ENCODE results near the gene AURKA. TPM values are rescaled to one million over a fixed set of nuclear protein-coding genes. Genes with fewer than 3 reads are reported as not detected.

Gene AURKA
- total RNA-seq, 1 donor from 2014 or later = 9.6 TPM

- Mint-ChIP-seq H3K4me1 (ENCODE audit: low read depth) (no peaks in the 10 kb centered on the region), H3K27ac (ENCODE audit: unreplicated experiment) (no peak overlapping the region), H3K9me3 (ENCODE audit: low read depth) (no peaks in the 10 kb centered on the region), H3K36me3 (ENCODE audit: low read depth) (no peaks in the 10 kb centered on the region), H3K27me3 (ENCODE audit: low read depth) (peaks cover 26% of the 10 kb centered on the region), H3K4me3 (ENCODE audit: unreplicated experiment) (no peak overlapping the region)
- no peak for TF ChIP-seq CTCF (IDR thresholded peaks at IDR 0.05)
- DNase-seq (ENCODE audit: low spot score) = no peak
These were observed 38.7 kb downstream of the AURKA start for GRCh38 chr20:56353356-56353755.

- Mint-ChIP-seq H3K9me3 (ENCODE audit: low read depth) (no peaks in the 10 kb centered on the region), H3K27me3 (ENCODE audit: low read depth) (peaks cover 35% of the 10 kb centered on the region), H3K4me3 (ENCODE audit: unreplicated experiment) (no peak overlapping the region), H3K27ac (ENCODE audit: unreplicated experiment) (no peak overlapping the region), H3K4me1 (ENCODE audit: low read depth) (no peaks in the 10 kb centered on the region), H3K36me3 (ENCODE audit: low read depth) (no peaks in the 10 kb centered on the region)
- TF ChIP-seq CTCF (IDR thresholded peaks at IDR 0.05) = no peak
- DNase-seq (ENCODE audit: low spot score) = no peak
These were observed 39.5 kb downstream of the AURKA start for GRCh38 chr20:56352345-56353055.

GRCh38 chr20:56350842-56351241 lies 41.2 kb downstream of the AURKA start:
- no peaks in the 10 kb centered on the region for H3K36me3 Mint-ChIP-seq (ENCODE audit: low read depth)
- no peaks in the 10 kb centered on the region for H3K9me3 Mint-ChIP-seq (ENCODE audit: low read depth)
- DNase-seq (ENCODE audit: low spot score) = no peak

DNA sequence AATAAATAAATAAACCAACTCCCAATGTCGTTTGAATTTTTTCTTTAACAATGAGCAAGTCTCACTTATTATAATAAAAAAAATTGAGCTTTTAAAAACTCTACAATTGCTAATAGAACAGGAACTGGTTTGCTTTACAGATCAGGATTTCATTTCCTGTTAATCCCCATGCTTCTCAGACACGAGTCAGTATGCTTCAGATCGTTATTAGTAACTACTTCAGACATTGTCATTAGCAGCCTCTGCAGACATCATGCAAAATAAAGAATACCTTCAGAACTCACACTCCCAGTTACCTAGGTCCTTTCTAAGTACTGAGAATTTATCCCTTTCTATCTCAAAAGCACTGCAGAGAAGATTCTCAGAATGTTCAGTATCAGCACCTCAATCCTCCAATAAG lies 43.3 kb downstream of the AURKA start:
- no peaks in the 10 kb centered on the region for H3K9me3 Mint-ChIP-seq (ENCODE audit: low read depth)
- DNase-seq (ENCODE audit: low spot score) = no peak
- no peaks in the 10 kb centered on the region for H3K36me3 Mint-ChIP-seq (ENCODE audit: low read depth)
- H3K27ac Mint-ChIP-seq (ENCODE audit: unreplicated experiment) = no peak overlapping the region
- peaks cover 58% of the 10 kb centered on the region for H3K27me3 Mint-ChIP-seq (ENCODE audit: low read depth)
- peaks cover 4% of the 10 kb centered on the region for H3K4me1 Mint-ChIP-seq (ENCODE audit: low read depth)
- no peak for TF ChIP-seq CTCF (IDR thresholded peaks at IDR 0.05)
- H3K4me3 Mint-ChIP-seq (ENCODE audit: unreplicated experiment) = no peak overlapping the region

More at GRCh38 chr20:56350842-56351241, 41.2 kb downstream of the AURKA start:
- Mint-ChIP-seq H3K4me1 (ENCODE audit: low read depth) (no peaks in the 10 kb centered on the region), H3K27ac (ENCODE audit: unreplicated experiment) (no peak overlapping the region), H3K4me3 (ENCODE audit: unreplicated experiment) (no peak overlapping the region), H3K27me3 (ENCODE audit: low read depth) (peaks cover 43% of the 10 kb centered on the region)
- no peak for TF ChIP-seq CTCF (IDR thresholded peaks at IDR 0.05)

DNA sequence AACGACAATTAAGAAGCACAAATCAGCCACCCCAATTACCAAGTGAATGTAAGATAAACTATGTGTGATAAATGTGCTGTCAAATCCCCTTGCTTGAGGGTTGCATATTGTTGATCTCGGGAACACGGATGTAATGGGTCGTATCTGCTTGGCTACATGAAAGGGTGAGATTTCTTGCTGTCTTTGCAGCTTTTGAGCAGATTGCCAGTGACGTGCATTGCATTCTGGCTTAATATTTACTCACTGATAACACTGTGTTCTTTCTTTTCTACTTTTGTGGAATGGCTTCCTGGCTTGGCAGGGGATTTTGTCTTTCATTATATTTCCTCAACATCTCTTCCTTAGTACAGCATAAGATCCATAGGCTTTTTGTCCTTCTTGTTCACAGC lies 43.7 kb downstream of the AURKA start:
- no peak for DNase-seq (ENCODE audit: low spot score)
- no peak for TF ChIP-seq CTCF (IDR thresholded peaks at IDR 0.05)
- Mint-ChIP-seq H3K27ac (ENCODE audit: unreplicated experiment) (no peak overlapping the region), H3K4me1 (ENCODE audit: low read depth) (peaks cover 4% of the 10 kb centered on the region), H3K9me3 (ENCODE audit: low read depth) (no peaks in the 10 kb centered on the region), H3K36me3 (ENCODE audit: low read depth) (no peaks in the 10 kb centered on the region), H3K4me3 (ENCODE audit: unreplicated experiment) (no peak overlapping the region), H3K27me3 (ENCODE audit: low read depth) (peaks cover 58% of the 10 kb centered on the region)

Measured in chondrocyte (in vitro differentiated cells).